ENCODE data around the gene ZSCAN5B.
A peak's percentile ranks its signal among the peaks of the same experiment; 100 is the strongest.

DNA sequence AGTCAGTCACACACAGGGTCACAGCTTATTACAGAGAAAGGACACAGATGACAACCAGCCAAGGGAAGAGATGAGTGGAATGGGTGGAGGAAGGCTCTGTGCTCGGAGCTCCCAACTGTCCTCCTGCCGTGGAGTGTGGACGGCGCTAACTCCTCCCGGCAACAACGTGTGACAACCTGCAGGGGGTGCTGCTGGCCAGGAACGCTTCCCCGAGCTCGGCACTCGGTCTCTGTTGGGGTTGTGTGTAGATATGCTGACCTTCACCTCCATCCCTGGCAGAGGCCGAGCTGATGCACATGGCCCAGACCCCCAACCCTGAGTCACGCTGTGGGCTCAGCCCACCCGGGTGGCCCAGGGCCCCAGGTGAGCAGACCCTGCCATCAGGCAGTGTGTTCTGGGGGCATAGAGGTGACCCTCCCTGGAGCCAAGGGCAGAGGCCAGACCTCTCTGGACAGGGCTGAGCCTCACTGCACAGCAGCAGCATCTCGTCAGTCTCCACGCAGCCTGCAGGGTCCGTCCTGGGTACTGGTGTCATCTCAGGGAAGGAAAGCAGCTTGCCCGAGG, 42.4 kb downstream of the ZSCAN5B start:
- no peak for TF ChIP-seq POLR2A (IDR thresholded peaks at IDR 0.05)
- TF ChIP-seq, protein P1, sequence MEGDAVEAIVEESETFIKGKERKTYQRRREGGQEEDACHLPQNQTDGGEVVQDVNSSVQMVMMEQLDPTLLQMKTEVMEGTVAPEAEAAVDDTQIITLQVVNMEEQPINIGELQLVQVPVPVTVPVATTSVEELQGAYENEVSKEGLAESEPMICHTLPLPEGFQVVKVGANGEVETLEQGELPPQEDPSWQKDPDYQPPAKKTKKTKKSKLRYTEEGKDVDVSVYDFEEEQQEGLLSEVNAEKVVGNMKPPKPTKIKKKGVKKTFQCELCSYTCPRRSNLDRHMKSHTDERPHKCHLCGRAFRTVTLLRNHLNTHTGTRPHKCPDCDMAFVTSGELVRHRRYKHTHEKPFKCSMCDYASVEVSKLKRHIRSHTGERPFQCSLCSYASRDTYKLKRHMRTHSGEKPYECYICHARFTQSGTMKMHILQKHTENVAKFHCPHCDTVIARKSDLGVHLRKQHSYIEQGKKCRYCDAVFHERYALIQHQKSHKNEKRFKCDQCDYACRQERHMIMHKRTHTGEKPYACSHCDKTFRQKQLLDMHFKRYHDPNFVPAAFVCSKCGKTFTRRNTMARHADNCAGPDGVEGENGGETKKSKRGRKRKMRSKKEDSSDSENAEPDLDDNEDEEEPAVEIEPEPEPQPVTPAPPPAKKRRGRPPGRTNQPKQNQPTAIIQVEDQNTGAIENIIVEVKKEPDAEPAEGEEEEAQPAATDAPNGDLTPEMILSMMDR (IDR thresholded peaks at IDR 0.05) = peak in 1 of 4 experiments; percentile 15
- no peak for TF ChIP-seq POLR2AphosphoS5 (IDR thresholded peaks at IDR 0.05)

Data from prostate gland (tissue), 2 donors.